Neuron (in vitro differentiated cells): ENCODE data around the gene CUX1.
"Not testable (repeated sequence)": the region's sequence is repeated elsewhere in the genome, so short reads cannot be mapped to it uniquely, and the experiment has no call there.

ENCODE experiments used
- H2AFZ ChIP-seq: one replicate; pipeline ENCODE4 v1.6.1; 2013; ENCODE audit warnings: low read depth, mild to moderate bottlenecking, inconsistent platforms, low read length, moderate library complexity
- H3K27me3 ChIP-seq: one replicate; pipeline ENCODE4 v1.6.1; 2013; ENCODE audit warnings: low read length; ENCODE audit not compliant: insufficient read depth
- H3K36me3 ChIP-seq: one replicate; pipeline ENCODE4 v1.6.1; 2013; ENCODE audit warnings: low read length; ENCODE audit not compliant: insufficient read depth
- H3K4me1 ChIP-seq: one replicate; pipeline ENCODE4 v1.6.1; 2013; ENCODE audit warnings: low read length; ENCODE audit not compliant: insufficient read depth
- H3K4me3 ChIP-seq: 2 replicates; pipeline ENCODE4 v1.5.1; 2013; ENCODE audit warnings: mild to moderate bottlenecking, low read length, moderate library complexity
- H3K9me3 ChIP-seq: one replicate; pipeline ENCODE4 v1.6.1; 2013; ENCODE audit warnings: low read length

CUX1 gene

GRCh38 chr7:101823596-101823995, 6.2 kb downstream of the CUX1 start:
- Histone ChIP-seq H3K9me3 (peaks cover 4% of the 10 kb centered on the region), H3K36me3 (no peaks in the 10 kb centered on the region), H3K4me3 (no peak overlapping the region), H2AFZ (no peak overlapping the region), H3K27me3 (no peaks in the 10 kb centered on the region), H3K4me1 (peaks cover 15% of the 10 kb centered on the region)

GRCh38 chr7:101824440-101824839, 7.0 kb downstream of the CUX1 start:
- Histone ChIP-seq H3K4me1 (peaks cover 8% of the 10 kb centered on the region), H3K27me3 (no peaks in the 10 kb centered on the region), H3K4me3 (no peak overlapping the region), H3K9me3 (peaks cover 7% of the 10 kb centered on the region), H3K36me3 (no peaks in the 10 kb centered on the region), H2AFZ (no peak overlapping the region)

DNA sequence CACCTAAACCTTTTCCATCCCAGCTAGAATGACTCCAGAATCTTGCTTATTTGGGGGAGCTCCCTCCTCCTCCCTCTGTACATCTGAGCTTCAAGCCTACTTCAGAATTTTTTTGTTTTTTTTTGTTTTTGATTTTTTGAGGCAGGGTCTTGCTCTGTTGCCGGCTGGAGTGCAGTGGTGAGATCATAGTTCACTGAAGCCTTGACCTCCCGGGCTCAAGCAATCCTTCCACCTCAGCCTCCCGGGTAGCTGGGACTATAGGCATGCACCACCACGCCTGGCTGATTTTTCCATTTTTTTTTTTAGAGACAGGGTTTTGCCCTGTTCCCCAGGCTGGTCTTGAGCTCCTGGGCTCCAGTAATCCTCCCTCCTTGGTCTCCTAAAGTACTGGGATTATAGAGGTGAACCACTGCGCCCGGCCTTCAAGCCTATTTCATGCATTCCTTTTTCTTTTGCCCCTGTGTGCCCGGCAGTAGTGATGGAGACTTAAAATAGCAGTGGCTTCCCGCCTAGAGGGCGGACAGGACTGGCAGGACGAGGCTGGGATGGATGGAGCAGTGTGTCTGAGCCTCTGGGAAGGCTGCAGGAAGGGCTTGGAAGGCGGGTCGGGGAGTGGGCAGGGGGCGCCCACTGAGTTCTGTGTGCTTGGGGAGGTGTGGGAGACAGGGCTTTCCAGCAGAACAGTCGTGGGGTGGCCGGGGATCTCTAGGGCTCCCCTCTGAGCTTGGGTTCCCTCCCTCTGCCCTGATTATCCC, 8.8 kb downstream of the CUX1 start:
- H3K27me3 ChIP-seq = no peaks in the 10 kb centered on the region

GRCh38 chr7:101828301-101829020, 11.0 kb downstream of the CUX1 start:
- no peaks in the 10 kb centered on the region for H3K27me3 ChIP-seq
- no peak overlapping the region for H2AFZ ChIP-seq
- no peak overlapping the region for H3K4me3 ChIP-seq
- peaks cover 4% of the 10 kb centered on the region for H3K4me1 ChIP-seq
- H3K9me3 ChIP-seq = peaks cover 11% of the 10 kb centered on the region
- peaks cover 8% of the 10 kb centered on the region for H3K36me3 ChIP-seq

More for the DNA sequence above, 8.8 kb downstream of the CUX1 start:
- H3K9me3 ChIP-seq = peaks cover 15% of the 10 kb centered on the region
- H2AFZ ChIP-seq = no peak overlapping the region
- H3K4me3 ChIP-seq = no peak overlapping the region
- peaks cover 4% of the 10 kb centered on the region for H3K4me1 ChIP-seq
- peaks cover 8% of the 10 kb centered on the region for H3K36me3 ChIP-seq

- Histone ChIP-seq H2AFZ (no peak overlapping the region), H3K9me3 (peaks cover 11% of the 10 kb centered on the region), H3K4me3 (no peak overlapping the region), H3K27me3 (no peaks in the 10 kb centered on the region), H3K36me3 (peaks cover 8% of the 10 kb centered on the region), H3K4me1 (peaks cover 4% of the 10 kb centered on the region)
Measured at GRCh38 chr7:101829374-101829773, 11.9 kb downstream of the CUX1 start.

- no peaks in the 10 kb centered on the region for H3K27me3 ChIP-seq
- H3K4me1 ChIP-seq = peaks cover 4% of the 10 kb centered on the region
- H2AFZ ChIP-seq = no peak overlapping the region
- H3K9me3 ChIP-seq = peaks cover 11% of the 10 kb centered on the region
- H3K4me3 ChIP-seq = no peak overlapping the region
- peaks cover 8% of the 10 kb centered on the region for H3K36me3 ChIP-seq
Measured at GRCh38 chr7:101829821-101830220, 12.4 kb downstream of the CUX1 start.

- not testable (repeated sequence) for H3K36me3 ChIP-seq, H3K27me3 ChIP-seq, H3K4me3 ChIP-seq, H2AFZ ChIP-seq, H3K4me1 ChIP-seq
- H3K9me3 ChIP-seq = peaks cover 13% of the 10 kb centered on the region
Measured at GRCh38 chr7:101831396-101831795, 14.0 kb downstream of the CUX1 start.

DNA sequence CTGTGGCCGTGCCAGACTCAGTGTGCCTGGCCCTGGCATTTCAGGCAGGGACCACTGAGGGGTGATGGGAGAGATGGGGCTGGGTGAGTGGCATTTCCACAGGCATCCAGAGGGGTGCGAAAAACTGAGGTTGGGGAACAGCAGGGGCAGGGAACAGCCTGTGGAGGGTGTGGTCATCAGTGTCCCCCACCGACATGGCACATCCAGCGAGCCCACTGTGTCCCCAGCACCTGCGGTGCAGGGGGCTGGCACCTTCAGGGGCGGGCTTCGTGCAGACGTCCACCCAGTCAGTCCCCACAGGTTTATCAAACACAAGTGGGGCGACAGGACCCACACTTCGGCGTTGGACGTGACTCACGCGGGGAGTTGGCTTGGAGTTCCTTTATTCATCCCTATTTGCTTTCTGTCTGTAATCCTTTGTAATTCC, 14.8 kb downstream of the CUX1 start:
- Histone ChIP-seq H3K4me1 (no peaks in the 10 kb centered on the region), H3K9me3 (peaks cover 13% of the 10 kb centered on the region), H3K4me3 (no peak overlapping the region), H3K36me3 (peaks cover 8% of the 10 kb centered on the region), H2AFZ (no peak overlapping the region), H3K27me3 (no peaks in the 10 kb centered on the region)

DNA sequence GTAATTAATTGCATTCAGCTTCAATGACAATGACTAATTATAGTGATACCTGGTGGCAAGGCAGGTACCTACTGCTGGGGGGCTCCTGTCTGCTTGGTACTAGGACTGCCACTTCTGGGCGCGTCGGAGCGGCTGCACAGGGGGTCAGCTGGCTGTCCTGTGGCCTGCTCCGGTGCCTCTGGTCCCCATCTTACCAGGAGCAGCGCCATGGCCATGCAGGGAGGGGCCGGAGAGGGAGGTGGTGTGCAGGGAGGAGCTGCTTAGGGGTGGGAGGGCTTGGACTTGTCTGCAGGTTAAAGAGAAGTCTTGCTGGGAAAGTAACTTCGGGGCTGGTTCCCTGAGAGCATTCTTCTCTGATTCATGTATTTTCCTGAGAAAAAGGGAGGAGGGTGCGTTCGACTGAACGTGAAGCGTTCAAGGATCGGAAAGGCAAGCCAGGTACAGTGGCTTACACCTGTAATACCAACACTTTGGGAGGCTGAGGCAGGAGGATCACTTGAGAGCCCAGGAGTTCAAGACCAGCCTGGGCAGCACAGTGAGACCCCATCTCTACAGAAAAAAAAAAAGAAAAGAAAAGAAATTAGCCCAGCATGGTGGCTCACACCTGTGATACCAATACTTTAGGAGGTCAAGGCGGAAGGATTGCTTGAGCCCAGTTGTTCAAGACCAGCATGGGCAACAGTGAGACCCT, 15.4 kb downstream of the CUX1 start:
- peaks cover 8% of the 10 kb centered on the region for H3K36me3 ChIP-seq
- H3K27me3 ChIP-seq = no peaks in the 10 kb centered on the region
- no peak overlapping the region for H3K4me3 ChIP-seq
- H3K4me1 ChIP-seq = no peaks in the 10 kb centered on the region
- peaks cover 13% of the 10 kb centered on the region for H3K9me3 ChIP-seq
- no peak overlapping the region for H2AFZ ChIP-seq

DNA sequence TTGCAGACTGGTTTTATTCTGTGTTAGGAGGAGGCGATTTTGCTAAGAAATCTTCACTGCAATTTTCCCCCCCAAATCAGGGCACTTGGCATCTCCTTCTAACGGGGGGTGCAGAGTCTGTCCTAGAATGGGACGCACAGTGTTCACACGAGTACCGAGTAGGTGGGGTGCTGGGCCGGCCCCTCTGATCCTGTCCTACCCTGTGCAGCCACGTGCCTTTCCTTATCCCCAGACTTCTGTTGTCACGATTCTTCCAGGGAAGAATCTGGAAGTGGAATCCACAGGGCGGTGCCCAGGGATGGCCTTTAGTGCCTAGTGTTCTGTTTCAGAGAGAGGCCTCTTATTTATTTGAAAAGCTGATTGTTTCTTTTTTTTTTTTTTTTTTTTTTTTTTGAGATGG, 16.4 kb downstream of the CUX1 start:
- H3K36me3 ChIP-seq = peaks cover 8% of the 10 kb centered on the region
- no peak overlapping the region for H2AFZ ChIP-seq
- H3K27me3 ChIP-seq = no peaks in the 10 kb centered on the region
- peaks cover 13% of the 10 kb centered on the region for H3K9me3 ChIP-seq
- H3K4me3 ChIP-seq = no peak overlapping the region
- no peaks in the 10 kb centered on the region for H3K4me1 ChIP-seq

- Histone ChIP-seq H3K36me3 (peaks cover 3% of the 10 kb centered on the region), H3K4me1 (no peaks in the 10 kb centered on the region), H3K9me3 (peaks cover 4% of the 10 kb centered on the region), H2AFZ (no peak overlapping the region), H3K27me3 (no peaks in the 10 kb centered on the region), H3K4me3 (no peak overlapping the region)
Measured at GRCh38 chr7:101835136-101835535, 17.7 kb downstream of the CUX1 start.

GRCh38 chr7:101837433-101837832, 20.0 kb downstream of the CUX1 start:
- not testable (repeated sequence) for H3K4me1 ChIP-seq, H3K9me3 ChIP-seq, H2AFZ ChIP-seq, H3K4me3 ChIP-seq, H3K36me3 ChIP-seq, H3K27me3 ChIP-seq

DNA sequence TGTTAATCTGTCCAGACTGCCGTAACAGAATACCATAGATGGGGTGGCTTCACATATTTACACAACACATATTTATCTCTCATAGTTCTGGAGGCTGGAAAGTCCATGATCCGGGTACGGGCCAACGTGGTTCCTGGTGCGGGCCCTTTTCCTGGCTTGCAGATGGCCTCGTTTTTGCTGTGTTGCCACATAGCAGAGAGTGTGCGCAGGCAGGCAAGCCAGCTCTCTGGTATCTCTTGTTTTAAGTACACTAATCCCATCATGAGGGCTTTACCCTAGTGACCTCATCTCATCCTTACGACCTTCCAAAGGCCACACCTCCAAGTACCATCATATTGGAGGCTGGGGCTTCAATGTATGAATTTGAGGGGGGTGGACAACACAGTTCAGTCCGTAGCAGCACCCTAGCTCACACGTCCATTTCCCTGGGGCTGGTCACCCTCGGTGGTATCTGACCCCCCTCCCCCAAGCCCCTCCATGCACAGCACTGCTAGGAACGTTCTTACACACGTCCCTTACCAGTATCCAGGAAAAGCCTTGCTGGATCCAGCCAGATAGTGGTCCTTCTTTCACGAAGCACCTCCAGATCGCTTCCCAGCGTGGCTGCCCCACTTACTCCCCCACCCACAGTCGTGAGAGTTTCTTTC, 21.5 kb downstream of the CUX1 start:
- Histone ChIP-seq H3K27me3 (no peaks in the 10 kb centered on the region), H3K9me3 (peaks cover 5% of the 10 kb centered on the region), H3K36me3 (no peaks in the 10 kb centered on the region), H3K4me1 (no peaks in the 10 kb centered on the region), H3K4me3 (no peak overlapping the region), H2AFZ (no peak overlapping the region)
